Suppressor macrophage treated with lipopolysaccharide for 4 hours (primary cell): ENCODE measurements around the gene NMT2.

Experiments used
- DNase-seq: peaks from one replicate; pipeline ENCODE4 v3.0.0-alpha.2; 2020

Gene NMT2

DNA sequence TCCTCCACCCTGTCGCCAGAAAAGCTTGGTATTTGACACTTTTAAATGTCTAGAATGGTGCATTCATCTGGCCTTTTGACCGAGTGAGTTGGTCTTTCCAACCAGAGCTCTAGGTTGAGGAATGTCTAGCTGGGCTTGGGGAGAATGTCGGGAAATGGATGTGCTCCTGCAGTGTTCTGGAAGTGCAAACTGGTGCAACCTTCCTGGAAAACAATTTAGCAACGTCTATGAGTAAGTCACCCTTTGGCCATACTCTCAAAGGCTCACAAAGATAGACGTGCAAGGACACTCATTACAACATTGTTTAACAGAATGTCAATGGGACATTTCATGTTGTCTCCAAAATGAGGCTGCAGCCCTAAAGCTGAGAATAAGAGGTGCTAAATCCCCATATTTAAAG, 12.2 kb upstream of the NMT2 start:
- DNase-seq: no peak

- no peak for DNase-seq
Observed at GRCh38 chr10:15176269-15176668, 7.8 kb upstream of the NMT2 start.

GRCh38 chr10:15175587-15175986, 7.1 kb upstream of the NMT2 start:
- DNase-seq: no peak

DNA sequence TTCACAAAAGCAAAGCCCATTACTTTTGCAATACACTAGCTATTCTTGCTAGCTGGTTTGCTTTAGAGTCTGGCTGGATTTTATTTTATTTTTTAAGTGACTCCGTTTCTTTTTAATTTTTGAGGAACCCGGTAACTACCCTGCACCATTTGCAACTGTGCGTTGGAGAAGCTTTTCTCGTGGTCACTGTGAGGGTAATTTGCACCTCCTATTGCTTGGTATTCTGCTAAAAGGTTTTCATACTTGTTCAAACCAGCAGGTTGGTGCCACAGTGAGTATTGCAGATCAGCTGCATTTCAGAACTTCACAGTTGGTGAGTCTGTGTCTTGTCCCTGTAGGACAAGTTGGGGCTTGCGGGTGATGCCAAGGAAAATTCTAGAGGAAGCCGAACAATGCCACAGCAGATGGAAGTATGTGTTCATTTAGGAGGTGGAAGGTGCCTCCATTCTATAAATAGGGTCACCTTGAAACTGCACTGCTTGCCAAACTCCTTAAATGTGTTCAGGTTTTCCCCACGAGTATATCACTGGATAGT, 3.9 kb upstream of the NMT2 start:
- DNase-seq: no peak

- DNase-seq: no peak
Observed at GRCh38 chr10:15169555-15170401, 1.3 kb upstream of the NMT2 start.

DNA sequence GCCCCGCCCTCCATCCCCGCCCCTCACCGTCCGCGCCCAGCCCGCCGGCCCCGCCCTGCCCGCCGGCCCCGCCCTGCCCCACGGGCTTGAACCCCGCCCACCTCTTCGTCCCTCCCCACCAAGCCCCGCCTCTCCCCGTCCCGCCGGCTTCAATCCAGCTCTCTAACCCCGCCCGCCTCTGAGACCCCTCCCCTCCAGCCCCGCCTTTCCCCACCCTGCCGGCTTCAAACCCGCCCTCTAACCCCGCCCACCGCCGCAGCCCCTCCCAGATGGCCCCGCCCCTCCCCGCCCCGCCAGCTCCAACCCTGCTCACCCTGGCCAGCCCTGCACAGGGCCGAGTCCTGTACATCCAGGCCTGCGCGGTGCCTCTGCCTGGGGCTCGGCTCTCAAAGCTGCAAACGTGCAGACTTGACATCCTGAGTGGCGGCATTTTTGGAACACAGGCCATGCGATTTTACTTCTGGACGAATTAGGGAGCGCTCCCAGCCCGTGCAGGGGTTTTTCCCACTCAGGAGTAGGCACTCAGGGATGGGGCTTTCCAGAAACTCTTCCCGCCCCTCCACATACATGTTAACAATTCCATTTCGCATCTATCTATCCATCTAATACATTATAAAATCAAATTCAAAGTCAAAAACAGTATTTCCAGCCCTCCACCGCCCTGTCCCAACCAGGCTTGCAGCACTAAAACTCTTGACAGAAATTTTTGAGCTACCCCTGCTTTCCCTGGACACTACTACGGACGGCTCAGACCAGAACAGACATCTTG, 477 bp upstream of the NMT2 start:
- DNase-seq: peak; percentile 99

- peak; percentile 22 for DNase-seq
Observed at GRCh38 chr10:15167411-15168290, 842 bp downstream of the NMT2 start.

DNA sequence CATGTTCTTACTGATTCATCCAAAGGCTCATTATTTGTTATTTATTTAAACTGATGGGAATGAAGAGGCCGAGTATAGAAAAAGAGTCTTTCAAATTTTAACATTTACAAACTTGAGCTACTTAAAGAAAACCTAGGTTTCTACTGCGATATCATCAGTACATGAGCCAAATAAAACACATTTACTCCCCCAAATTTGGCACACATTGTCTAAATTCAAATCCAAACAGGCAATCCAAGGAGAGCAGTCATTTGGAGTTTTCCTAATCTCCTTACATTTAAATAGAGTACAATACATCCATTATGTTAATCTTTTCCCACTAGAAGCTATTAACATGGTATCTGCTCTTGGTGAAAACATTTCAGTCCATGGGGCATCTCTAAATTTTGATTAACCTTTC, 2.2 kb downstream of the NMT2 start:
- DNase-seq: no peak

GRCh38 chr10:15163253-15163828, 5.2 kb downstream of the NMT2 start:
- peak; percentile 55 for DNase-seq

GRCh38 chr10:15158972-15159371, 9.5 kb downstream of the NMT2 start:
- no peak for DNase-seq

GRCh38 chr10:15158448-15158847, 10.0 kb downstream of the NMT2 start:
- DNase-seq: no peak

- DNase-seq: no peak
Observed at GRCh38 chr10:15155978-15156656, 12.4 kb downstream of the NMT2 start.

- no peak for DNase-seq
Observed at GRCh38 chr10:15152556-15152955, 15.9 kb downstream of the NMT2 start.

DNA sequence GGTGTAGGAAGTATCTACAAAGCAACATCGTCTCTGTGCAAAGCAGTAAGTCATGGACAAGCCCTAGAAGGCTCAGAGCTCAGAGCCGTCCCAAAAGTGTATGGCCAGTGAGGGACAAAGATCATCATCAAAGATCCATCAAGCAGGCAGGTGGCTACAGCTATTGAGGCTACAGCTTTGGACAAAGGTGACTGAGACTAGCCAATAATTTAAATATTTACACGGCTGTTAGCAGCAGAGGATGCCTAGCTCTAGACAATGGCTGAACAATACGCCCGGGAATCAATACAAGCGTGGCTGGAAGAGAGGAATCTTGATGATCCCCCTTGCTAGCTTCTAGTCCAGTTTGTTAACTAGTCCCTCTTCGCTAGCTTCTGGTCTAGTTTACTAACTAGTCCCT, 17.9 kb downstream of the NMT2 start:
- DNase-seq: no peak

DNA sequence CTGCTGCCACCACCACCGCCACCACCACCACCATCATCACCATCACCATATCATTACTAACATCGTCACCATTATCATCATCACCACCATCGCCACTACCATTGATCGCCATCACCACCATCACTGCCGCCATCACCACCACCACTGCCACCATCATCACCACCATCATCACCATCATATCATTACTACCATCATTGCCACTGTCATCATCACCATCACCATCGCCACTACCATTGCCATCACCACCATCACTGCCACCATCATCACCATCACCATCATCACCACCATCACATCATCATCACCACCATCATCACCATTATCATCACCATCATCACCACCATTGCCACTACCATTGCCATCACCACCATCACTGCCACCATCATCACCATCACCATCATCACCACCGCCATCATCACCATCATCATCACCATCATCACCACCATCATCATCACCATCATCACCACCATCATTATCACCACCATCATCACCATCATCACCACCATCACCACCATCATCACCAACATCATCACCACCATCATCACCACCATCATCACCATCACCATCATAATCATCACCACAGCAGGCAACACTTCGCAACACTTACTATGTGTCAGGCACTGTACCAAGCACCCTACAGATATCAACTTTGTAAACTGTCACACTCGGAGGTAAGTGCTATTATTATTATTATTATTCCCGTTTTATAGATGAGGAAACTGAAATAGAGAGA, 19.3 kb downstream of the NMT2 start:
- DNase-seq: no peak

DNA sequence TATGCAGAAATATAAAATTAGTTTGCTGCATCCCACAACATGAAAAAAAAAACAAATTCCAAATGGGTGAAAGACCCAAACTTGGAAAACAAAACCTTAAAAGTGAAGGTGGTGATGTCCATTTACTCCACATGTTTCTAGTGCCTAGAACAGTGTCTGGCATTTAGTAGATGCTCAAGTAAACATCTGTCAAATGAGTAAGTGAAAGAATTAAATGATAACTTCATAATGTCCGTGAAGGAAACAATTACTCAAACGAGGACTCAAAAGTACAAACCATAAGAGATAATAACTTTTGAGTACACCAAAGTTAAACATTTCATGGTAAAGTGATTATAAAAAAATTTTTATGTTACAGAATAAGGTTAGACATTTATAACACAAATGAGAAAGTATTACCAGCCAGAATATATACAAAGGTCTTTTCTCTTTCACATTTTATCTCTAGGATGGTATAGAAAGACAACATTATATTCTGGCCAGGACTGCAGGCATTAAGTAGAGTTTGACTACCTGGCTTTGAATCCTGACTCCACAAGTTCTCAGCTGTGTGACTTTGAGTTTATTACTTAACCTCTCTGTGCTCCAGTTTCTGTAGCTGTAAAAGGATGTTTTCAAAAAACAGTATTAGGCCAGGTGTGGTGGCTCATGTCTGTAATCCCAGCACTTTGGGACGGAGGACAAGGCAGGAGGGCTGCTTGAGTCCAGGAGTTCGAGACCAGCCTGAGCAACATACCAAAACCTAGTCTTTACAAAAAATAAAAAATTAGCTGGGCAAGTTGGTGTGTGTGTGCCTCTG, 20.7 kb downstream of the NMT2 start:
- DNase-seq: no peak

GRCh38 chr10:15146366-15146765, 22.1 kb downstream of the NMT2 start:
- DNase-seq: no peak

GRCh38 chr10:15144788-15145187, 23.7 kb downstream of the NMT2 start:
- no peak for DNase-seq

DNA sequence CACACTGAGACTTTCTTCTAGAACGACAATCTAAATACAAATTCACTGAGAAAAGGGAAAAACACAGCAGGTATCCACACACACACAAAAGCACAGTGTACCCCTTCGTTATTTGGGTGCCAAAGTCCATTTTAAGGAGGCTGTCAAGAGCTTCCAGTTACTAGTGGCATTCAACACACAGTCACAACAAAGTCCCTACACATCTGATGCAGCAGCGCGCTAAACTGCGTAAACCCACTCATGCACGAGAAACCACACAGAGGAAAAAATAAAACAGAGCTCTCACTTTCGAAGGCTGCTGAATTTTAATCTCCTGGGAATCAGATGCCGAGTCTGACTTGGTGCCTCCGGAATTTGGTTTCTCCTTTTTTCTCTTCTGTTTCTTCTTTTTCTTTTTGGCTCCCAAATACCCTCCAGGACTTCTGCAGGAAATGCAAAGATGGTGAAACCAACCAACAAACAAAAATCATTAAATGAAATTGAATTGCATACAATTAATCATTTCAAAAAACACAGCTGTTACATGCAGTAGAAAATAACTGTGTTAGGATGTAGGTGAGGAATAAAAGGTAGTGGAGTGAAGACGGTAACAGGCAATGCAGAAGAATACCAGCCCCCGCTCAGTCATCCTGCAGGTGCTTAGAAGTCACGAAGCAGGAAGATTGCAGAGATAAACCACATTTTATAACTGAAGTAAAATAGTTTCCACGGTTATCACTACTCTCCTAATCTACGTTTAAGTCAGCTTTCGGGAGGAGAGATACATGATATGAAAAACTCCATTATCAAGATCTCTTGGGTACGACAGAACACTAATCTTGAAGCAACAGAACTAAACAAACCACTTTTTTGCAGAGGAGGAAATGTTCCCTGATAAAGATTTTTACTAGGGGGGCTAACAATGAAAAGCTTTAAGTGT, 27.1 kb downstream of the NMT2 start:
- no peak for DNase-seq
